GM12878 (cell line): ENCODE data around the gene ANO9. TPM values are rescaled to one million over a fixed set of nuclear protein-coding genes. Genes with fewer than 3 reads are reported as not detected.
A peak's percentile ranks its signal among the peaks of the same experiment; 100 is the strongest.

ENCODE experiments used
- ATAC-seq: fragments of 200-7000 bp; cut with Tn5 transposase; 3 replicates; pipeline ENCODE4 v1.9.1; 2020; ENCODE audit warnings: mild to moderate bottlenecking, moderate library complexity
- BruUV-seq: library from RNA; stranded (reverse); fragments of 400-500 nt; replicated peaks from 2 replicates; lab custom pipeline; 2021; lab: Mats Ljungman, UMichigan
- CTCF ChIA-PET: fragments of 300-600 bp; sonication (Branson Sonifier 250); formaldehyde crosslinking; extraction: SDS; loops from one replicate; lab custom pipeline; 2021; ENCODE audit warnings: inconsistent platforms; lab: Yijun Ruan, JAX
- POLR2A ChIA-PET: fragments of 350-600 bp; formaldehyde crosslinking; extraction: SDS; loops from one replicate; lab custom pipeline; 2021; ENCODE audit warnings: inconsistent platforms; lab: Charles Lee
- RAD21 ChIA-PET: fragments of 300-600 bp; sonication (Branson Sonifier 250); formaldehyde crosslinking; loops from one replicate; lab custom pipeline; 2023; ENCODE audit warnings: antibody characterized with exemption; ENCODE audit not compliant: unreplicated experiment; lab: Charles Lee
- SMC1A ChIA-PET: fragments of 300-600 bp; sonication (Branson Sonifier 250); formaldehyde crosslinking; loops from one replicate; lab custom pipeline; 2023; ENCODE audit not compliant: unreplicated experiment, uncharacterized antibody; lab: Charles Lee
- DNase-seq: peaks from one replicate; pipeline ENCODE4 v3.0.0-alpha.2; 2011; ENCODE audit warnings: low read depth, low spot score
- FAIRE-seq: peaks from 3 replicates; lab custom pipeline; 2011; peaks lifted over from hg19 to GRCh38; lab: Jason Lieb, UNC
- H2AFZ ChIP-seq: 2 replicates; pipeline ENCODE4 v1.6.0; 2011; ENCODE audit warnings: low read depth, low read length, control low read depth; ENCODE audit not compliant: control insufficient read depth
- H3K27ac ChIP-seq: 2 replicates; pipeline ENCODE4 v1.5.1; 2011; ENCODE audit warnings: control low read depth; ENCODE audit not compliant: control insufficient read depth, insufficient read depth
- H3K27me3 ChIP-seq, 2 experiments: replicated peaks in 1 of 2; 2 replicates each; pipeline versions ENCODE4 v1.6.0 to v1.6.1; 2011; ENCODE audit warnings: low read length in 1 of 2; ENCODE audit not compliant: control insufficient read depth in 2 of 2, insufficient read depth in 2 of 2
- H3K36me3 ChIP-seq, 2 experiments: 2 replicates each; pipeline ENCODE4 v1.5.1; 2011; ENCODE audit warnings: low read length in 1 of 2; ENCODE audit not compliant: control insufficient read depth in 2 of 2, insufficient read depth in 2 of 2
- H3K4me1 ChIP-seq: 2 replicates; pipeline ENCODE4 v1.6.1; 2011; ENCODE audit warnings: mild to moderate bottlenecking, low read length, moderate library complexity, mixed read lengths; ENCODE audit not compliant: control insufficient read depth, insufficient read depth
- H3K4me2 ChIP-seq: 2 replicates; pipeline ENCODE4 v1.6.0; 2011; ENCODE audit warnings: control low read depth; ENCODE audit not compliant: control insufficient read depth, insufficient read depth
- H3K4me3 ChIP-seq: fragments of 200-600 bp; sonication (generic); 2 replicates; pipeline ENCODE4 v1.5.1; 2016
- H3K79me2 ChIP-seq: 2 replicates; pipeline ENCODE4 v1.6.0; 2011; ENCODE audit warnings: low read length; ENCODE audit not compliant: control insufficient read depth, insufficient read depth
- H3K9ac ChIP-seq: 2 replicates; pipeline ENCODE4 v1.8.0; 2011; ENCODE audit warnings: low read length, control low read depth, mixed read lengths; ENCODE audit not compliant: control insufficient read depth, insufficient read depth
- H3K9me3 ChIP-seq: replicated peaks from 3 replicates; pipeline ENCODE4 v1.5.1; 2011; ENCODE audit warnings: mild to moderate bottlenecking, low read length; ENCODE audit not compliant: control insufficient read depth, insufficient read depth
- H4K20me1 ChIP-seq: 2 replicates; pipeline ENCODE4 v1.6.0; 2011; ENCODE audit not compliant: control insufficient read depth, insufficient read depth
- CHD1 ChIP-seq: IDR thresholded peaks from 2 replicates; pipeline ENCODE4 v1.6.1; 2012; ENCODE audit warnings: low read depth, low read length, improper control_type of control experiment
- EP300 ChIP-seq, 2 experiments: fragments of 150-350 bp in 1 of 2; IDR thresholded peaks; 2 replicates each; pipeline ENCODE4 v1.6.1; 2011 to 2012; ENCODE audit warnings: low read depth in 2 of 2, low read length in 2 of 2, borderline replicate concordance in 1 of 2, improper control_type of control experiment in 1 of 2, inconsistent platforms in 1 of 2; ENCODE audit not compliant: control insufficient read depth in 1 of 2
- FOXK2 ChIP-seq: fragments of 450-650 bp; IDR thresholded peaks from 2 replicates; pipeline ENCODE4 v1.6.1; 2017; ENCODE audit warnings: mild to moderate bottlenecking, moderate library complexity
- KDM1A ChIP-seq: fragments of 200-600 bp; sonication (generic); IDR thresholded peaks from 2 replicates; pipeline ENCODE4 v1.6.1; 2016; ENCODE audit warnings: borderline replicate concordance
- NFIC ChIP-seq: IDR thresholded peaks from 2 replicates; pipeline ENCODE4 v1.6.1; 2012; ENCODE audit warnings: low read depth, mild to moderate bottlenecking, inconsistent platforms, low read length, moderate library complexity
- NR2C1 ChIP-seq: fragments of 450-650 bp; IDR thresholded peaks from 2 replicates; pipeline ENCODE4 v1.6.1; 2017; ENCODE audit warnings: antibody characterized with exemption, mild to moderate bottlenecking, moderate library complexity
- NR2F1 ChIP-seq: fragments of 450-650 bp; conservative IDR thresholded peaks from 2 replicates; pipeline ENCODE4 v1.6.1; 2017; ENCODE audit warnings: mild to moderate bottlenecking
- RB1 ChIP-seq: fragments of 450-650 bp; formaldehyde crosslinking; IDR thresholded peaks from 2 replicates; pipeline ENCODE4 v1.6.1; 2017; ENCODE audit warnings: mild to moderate bottlenecking, borderline replicate concordance
- RBBP5 ChIP-seq: fragments of 200-600 bp; sonication (generic); conservative IDR thresholded peaks from 2 replicates; pipeline ENCODE4 v1.6.1; 2016
- SMAD5 ChIP-seq: IDR thresholded peaks from 2 replicates; pipeline ENCODE4 v1.6.1; 2016; ENCODE audit warnings: antibody characterized with exemption, low read depth
- TCF12 ChIP-seq: IDR thresholded peaks from 2 replicates; pipeline ENCODE4 v1.6.1; 2011; ENCODE audit warnings: low read depth, mild to moderate bottlenecking, low read length
- WGBS: methylation state at CpG from one replicate; pipeline ENCODE4 v1.1.6; 2016; ENCODE audit warnings: low lambda C conversion rate; ENCODE audit not compliant: insufficient replicate concordance, insufficient coverage; ENCODE audit errors: missing lambda C conversion rate; 5-methylcytosine and 5-hydroxymethylcytosine counted together
- in situ Hi-C: fragments of 300-500 bp; cut with MboI; formaldehyde crosslinking; loops from 9 replicates; pipeline ENCODE4 v1.14.3; 2018; ENCODE audit warnings: mixed read lengths
- intact Hi-C: fragments of 100-400 bp; cut with micrococcal nuclease; formaldehyde crosslinking; loops from one replicate; pipeline ENCODE4 v1.14.2; 2022; ENCODE audit not compliant: unreplicated experiment
- polyA plus RNA-seq, 11 experiments: library from polyadenylated mRNA; depleted of rRNA in 4 of 11; unstranded in 6 of 11; stranded (reverse) in 5 of 11; fragments of >200 nt; fragmentation: Nextera tagmentation in 4 of 11; fragmentation: Illumina TruSeq in 1 of 11; extraction: Ambion mirVana in 4 of 11; extraction: Trizol in 1 of 11; gene quantifications; 1 replicate in 1 of 11; 2 replicates in 10 of 11; pipeline versions ENCODE4 v1.2.1 to v1.2.3, GENCODE V29; 2011 to 2016; ENCODE audit warnings: inconsistent platforms in 2 of 11, missing spikeins in 2 of 11, low read depth in 1 of 11
- total RNA-seq, 4 experiments: library from RNA; depleted of rRNA in 3 of 4; stranded (reverse); fragments of >200 nt in 3 of 4; fragmentation: Illumina TruSeq in 1 of 4; extraction: Trizol in 1 of 4; gene quantifications; 2 replicates each; pipeline versions ENCODE4 v1.2.1 to v1.2.3, GENCODE V29; 2013 to 2021
- TF ChIP-seq, protein P1 (sequence below): IDR thresholded peaks from 2 replicates; pipeline ENCODE4 v1.6.1; 2012; ENCODE audit warnings: improper control_type of control experiment, low read depth, low read length; ENCODE audit not compliant: insufficient replicate concordance
- TF ChIP-seq, protein P2 (sequence below): fragments of 450-650 bp; IDR thresholded peaks from 2 replicates; pipeline ENCODE4 v1.6.1; 2014; ENCODE audit warnings: mild to moderate bottlenecking

ANO9 gene
- total and polyA plus RNA-seq, 10 of the 15 experiments (the other 5 are each of a cell fraction or from before 2014, with no cell fraction given) = 0.21 to 42.3 (median 12.0) TPM

DNA sequence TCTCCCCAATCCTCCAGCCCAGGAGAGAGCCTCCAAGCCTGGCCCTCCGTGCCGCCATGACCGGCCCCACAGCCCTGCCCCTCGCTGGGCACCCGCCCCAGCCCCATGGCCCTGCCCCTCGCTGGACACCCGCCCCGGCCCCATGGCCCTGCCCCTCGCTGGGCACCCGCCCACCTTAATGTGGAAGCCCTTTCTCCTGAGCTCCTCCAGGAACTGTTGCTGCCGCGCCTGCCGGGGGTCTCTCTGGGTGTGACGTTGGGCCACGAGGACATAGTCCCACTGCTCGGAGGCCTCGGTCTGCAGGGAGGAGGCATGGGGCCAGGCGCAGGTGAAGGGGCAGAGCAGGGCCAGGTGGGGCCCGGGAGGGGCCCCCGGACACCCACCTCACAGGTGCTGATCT is 8.2 kb downstream of the ANO9 start:
- Histone ChIP-seq H3K9me3 (no peaks in the 10 kb centered on the region), H3K27ac (no peak overlapping the region), H4K20me1 (no peaks in the 10 kb centered on the region), H3K4me2 (no peak overlapping the region), H3K27me3 (no peaks in the 10 kb centered on the region), H3K36me3 (no peaks in the 10 kb centered on the region; a peak in 1 of 4 replicates), H3K4me3 (no peak overlapping the region), H2AFZ (no peak overlapping the region), H3K79me2 (no peaks in the 10 kb centered on the region), H3K9ac (no peak overlapping the region), H3K4me1 (no peaks in the 10 kb centered on the region)
- CTCF ChIA-PET = no interaction called here
- RAD21 ChIA-PET = no interaction called here
- BruUV-seq = no TSS peak
- FAIRE-seq (no peak), DNase-seq (no peak), ATAC-seq (no peak)
- in situ Hi-C loops (no loop called here), intact Hi-C loops (no loop called here)
- WGBS = 84% methylated on average over 10 of the region's 20 CpGs
- POLR2A ChIA-PET = no interaction called here
- SMC1A ChIA-PET = no interaction called here
- no peak for TF ChIP-seq KDM1A
- TF ChIP-seq EP300 (IDR thresholded peaks at IDR 0.05; ENCODE audit: borderline replicate concordance in 1 of 2, control insufficient read depth in 1 of 2, low read depth in 2 of 2, low read length in 2 of 2) = no peak
- TF ChIP-seq CHD1 = no peak
- TF ChIP-seq FOXK2 = no peak
- TF ChIP-seq, all 136 proteins: peak for 0

DNA sequence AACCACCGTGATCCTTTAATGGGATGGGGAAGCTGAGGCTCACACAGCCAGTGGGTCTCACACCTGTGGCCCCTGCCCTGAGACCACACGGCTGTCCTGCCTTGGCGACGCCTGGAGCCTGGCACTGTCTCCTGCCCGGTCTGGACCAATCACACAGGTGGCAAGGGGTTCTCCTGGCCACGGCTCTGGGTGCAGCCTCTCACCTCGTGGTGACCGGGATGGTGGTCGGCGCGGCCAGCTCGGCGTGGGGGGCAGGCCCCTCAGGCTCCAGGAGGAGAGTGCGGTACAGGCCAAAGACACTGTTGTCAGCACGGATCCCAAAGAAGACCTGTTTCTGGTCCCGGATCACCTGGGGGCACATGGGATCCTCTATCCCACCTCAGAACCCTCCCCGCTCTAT is 8.7 kb downstream of the ANO9 start:
- no peaks in the 10 kb centered on the region for H4K20me1 ChIP-seq
- in situ Hi-C loops (no loop called here), intact Hi-C loops (no loop called here)
- RAD21 ChIA-PET = no interaction called here
- CTCF ChIA-PET = no interaction called here
- TSS peak; percentile 67 for BruUV-seq
- WGBS = 76% methylated on average over 16 of the region's 17 CpGs
- no peak overlapping the region for H3K27ac ChIP-seq
- DNase-seq (no peak), ATAC-seq (no peak), FAIRE-seq (no peak)
- H2AFZ ChIP-seq = no peak overlapping the region
- SMC1A ChIA-PET = no interaction called here
- no peaks in the 10 kb centered on the region for H3K27me3 ChIP-seq
- H3K9ac ChIP-seq = no peak overlapping the region
- no peaks in the 10 kb centered on the region for H3K4me1 ChIP-seq
- POLR2A ChIA-PET = no interaction called here
- H3K4me3 ChIP-seq = no peak overlapping the region
- no peaks in the 10 kb centered on the region; a peak in 1 of 4 replicates for H3K36me3 ChIP-seq
- H3K4me2 ChIP-seq = no peak overlapping the region
- H3K9me3 ChIP-seq = no peaks in the 10 kb centered on the region
- H3K79me2 ChIP-seq = no peaks in the 10 kb centered on the region
- TF ChIP-seq RBBP5 (no peak), NR2F1 (no peak), NFIC (no peak), SMAD5 (no peak), RB1 (no peak), NR2C1 (no peak), TCF12 (no peak)
- TF ChIP-seq, protein P1, sequence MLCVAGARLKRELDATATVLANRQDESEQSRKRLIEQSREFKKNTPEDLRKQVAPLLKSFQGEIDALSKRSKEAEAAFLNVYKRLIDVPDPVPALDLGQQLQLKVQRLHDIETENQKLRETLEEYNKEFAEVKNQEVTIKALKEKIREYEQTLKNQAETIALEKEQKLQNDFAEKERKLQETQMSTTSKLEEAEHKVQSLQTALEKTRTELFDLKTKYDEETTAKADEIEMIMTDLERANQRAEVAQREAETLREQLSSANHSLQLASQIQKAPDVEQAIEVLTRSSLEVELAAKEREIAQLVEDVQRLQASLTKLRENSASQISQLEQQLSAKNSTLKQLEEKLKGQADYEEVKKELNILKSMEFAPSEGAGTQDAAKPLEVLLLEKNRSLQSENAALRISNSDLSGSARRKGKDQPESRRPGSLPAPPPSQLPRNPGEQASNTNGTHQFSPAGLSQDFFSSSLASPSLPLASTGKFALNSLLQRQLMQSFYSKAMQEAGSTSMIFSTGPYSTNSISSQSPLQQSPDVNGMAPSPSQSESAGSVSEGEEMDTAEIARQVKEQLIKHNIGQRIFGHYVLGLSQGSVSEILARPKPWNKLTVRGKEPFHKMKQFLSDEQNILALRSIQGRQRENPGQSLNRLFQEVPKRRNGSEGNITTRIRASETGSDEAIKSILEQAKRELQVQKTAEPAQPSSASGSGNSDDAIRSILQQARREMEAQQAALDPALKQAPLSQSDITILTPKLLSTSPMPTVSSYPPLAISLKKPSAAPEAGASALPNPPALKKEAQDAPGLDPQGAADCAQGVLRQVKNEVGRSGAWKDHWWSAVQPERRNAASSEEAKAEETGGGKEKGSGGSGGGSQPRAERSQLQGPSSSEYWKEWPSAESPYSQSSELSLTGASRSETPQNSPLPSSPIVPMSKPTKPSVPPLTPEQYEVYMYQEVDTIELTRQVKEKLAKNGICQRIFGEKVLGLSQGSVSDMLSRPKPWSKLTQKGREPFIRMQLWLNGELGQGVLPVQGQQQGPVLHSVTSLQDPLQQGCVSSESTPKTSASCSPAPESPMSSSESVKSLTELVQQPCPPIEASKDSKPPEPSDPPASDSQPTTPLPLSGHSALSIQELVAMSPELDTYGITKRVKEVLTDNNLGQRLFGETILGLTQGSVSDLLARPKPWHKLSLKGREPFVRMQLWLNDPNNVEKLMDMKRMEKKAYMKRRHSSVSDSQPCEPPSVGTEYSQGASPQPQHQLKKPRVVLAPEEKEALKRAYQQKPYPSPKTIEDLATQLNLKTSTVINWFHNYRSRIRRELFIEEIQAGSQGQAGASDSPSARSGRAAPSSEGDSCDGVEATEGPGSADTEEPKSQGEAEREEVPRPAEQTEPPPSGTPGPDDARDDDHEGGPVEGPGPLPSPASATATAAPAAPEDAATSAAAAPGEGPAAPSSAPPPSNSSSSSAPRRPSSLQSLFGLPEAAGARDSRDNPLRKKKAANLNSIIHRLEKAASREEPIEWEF = no peak
- TF ChIP-seq, protein P2, sequence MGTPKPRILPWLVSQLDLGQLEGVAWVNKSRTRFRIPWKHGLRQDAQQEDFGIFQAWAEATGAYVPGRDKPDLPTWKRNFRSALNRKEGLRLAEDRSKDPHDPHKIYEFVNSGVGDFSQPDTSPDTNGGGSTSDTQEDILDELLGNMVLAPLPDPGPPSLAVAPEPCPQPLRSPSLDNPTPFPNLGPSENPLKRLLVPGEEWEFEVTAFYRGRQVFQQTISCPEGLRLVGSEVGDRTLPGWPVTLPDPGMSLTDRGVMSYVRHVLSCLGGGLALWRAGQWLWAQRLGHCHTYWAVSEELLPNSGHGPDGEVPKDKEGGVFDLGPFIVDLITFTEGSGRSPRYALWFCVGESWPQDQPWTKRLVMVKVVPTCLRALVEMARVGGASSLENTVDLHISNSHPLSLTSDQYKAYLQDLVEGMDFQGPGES = no peak
